KMS-11 (cell line): ENCODE measurements around the gene DSCAML1.
A peak's percentile ranks its signal among the peaks of the same experiment; 100 is the strongest.

ENCODE experiments used
- H2AFZ ChIP-seq: fragments of 200-600 bp; sonication (generic); 2 replicates; pipeline ENCODE4 v1.6.1; 2016; ENCODE audit warnings: antibody characterized with exemption, mixed run types, low read depth
- H3K27ac ChIP-seq: fragments of 200-600 bp; sonication (generic); 2 replicates; pipeline ENCODE4 v1.6.1; 2016; ENCODE audit warnings: mild to moderate bottlenecking, mixed run types
- H3K27me3 ChIP-seq: fragments of 200-600 bp; sonication (generic); 2 replicates; pipeline ENCODE4 v1.6.1; 2017; ENCODE audit warnings: mild to moderate bottlenecking, low read depth, mixed run types, moderate library complexity; ENCODE audit not compliant: insufficient read depth
- H3K36me3 ChIP-seq: fragments of 200-600 bp; sonication (generic); 2 replicates; pipeline ENCODE4 v1.6.1; 2017; ENCODE audit warnings: mild to moderate bottlenecking, mixed run types; ENCODE audit not compliant: insufficient read depth
- H3K4me1 ChIP-seq: fragments of 200-600 bp; sonication (generic); 2 replicates; pipeline ENCODE4 v1.6.1; 2016; ENCODE audit warnings: mild to moderate bottlenecking, low read depth, mixed run types; ENCODE audit not compliant: poor library complexity, severe bottlenecking
- H3K4me2 ChIP-seq: fragments of 200-600 bp; sonication (generic); 2 replicates; pipeline ENCODE4 v1.7.0; 2016; ENCODE audit warnings: mild to moderate bottlenecking, mixed run types
- H3K4me3 ChIP-seq: fragments of 200-600 bp; sonication (generic); IDR thresholded peaks from 2 replicates; pipeline ENCODE4 v1.6.1; 2017; ENCODE audit warnings: low read depth, low read length, mixed read lengths; ENCODE audit not compliant: insufficient read depth
- H3K79me2 ChIP-seq: fragments of 200-600 bp; sonication (generic); 2 replicates; pipeline ENCODE4 v1.6.1; 2016; ENCODE audit warnings: low read depth, mixed run types; ENCODE audit not compliant: insufficient read depth
- H3K9ac ChIP-seq: fragments of 200-600 bp; sonication (generic); 2 replicates; pipeline ENCODE4 v1.6.1; 2016; ENCODE audit warnings: mild to moderate bottlenecking, mixed run types
- H4K20me1 ChIP-seq: fragments of 200-600 bp; sonication (generic); 2 replicates; pipeline ENCODE4 v1.6.1; 2016; ENCODE audit warnings: mild to moderate bottlenecking, mixed run types; ENCODE audit not compliant: insufficient read depth
- TF ChIP-seq, protein P1 (sequence below): fragments of 200-600 bp; sonication (generic); conservative IDR thresholded peaks from 2 replicates; pipeline ENCODE4 v1.6.1; 2017; ENCODE audit warnings: low read depth, mild to moderate bottlenecking, antibody characterized with exemption, low read length, moderate library complexity, mixed read lengths

DSCAML1 gene

DNA sequence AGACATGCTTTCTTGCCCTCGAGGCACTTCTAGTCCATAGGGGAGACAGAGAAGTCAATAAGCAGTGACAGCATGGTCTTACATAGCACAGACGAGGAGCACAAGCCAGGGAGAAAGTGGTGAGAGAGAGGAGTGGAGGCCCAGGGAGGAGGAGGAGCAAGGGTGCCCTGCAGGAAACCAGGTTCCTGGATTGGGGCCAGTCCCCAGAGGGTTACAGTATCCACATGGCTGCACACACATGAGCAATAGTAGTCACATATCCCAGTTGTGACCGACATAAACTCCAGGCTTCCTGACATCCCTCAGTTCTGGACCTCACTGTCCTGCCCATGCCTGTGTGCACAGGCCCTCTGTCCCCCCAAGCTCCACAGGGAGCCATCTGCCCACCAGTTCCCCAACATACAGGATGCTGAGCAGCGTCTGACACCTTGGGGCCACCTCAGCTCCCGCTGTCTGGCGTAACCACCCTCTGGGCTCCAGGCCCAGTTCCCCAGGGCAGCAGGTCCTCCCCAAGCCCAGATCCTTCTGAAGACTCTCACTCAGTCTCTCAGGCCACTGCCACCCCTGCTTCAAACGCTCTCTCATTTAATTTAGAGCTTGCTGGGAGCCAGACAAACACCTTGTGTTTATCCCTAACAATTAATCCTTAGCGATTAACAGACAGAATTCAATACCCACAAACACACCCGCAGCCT lies 53.7 kb downstream of the DSCAML1 start:
- no peaks in the 10 kb centered on the region for H4K20me1 ChIP-seq
- no peaks in the 10 kb centered on the region for H3K79me2 ChIP-seq
- H3K27me3 ChIP-seq: no peaks in the 10 kb centered on the region
- H3K27ac ChIP-seq: no peak overlapping the region
- H2AFZ ChIP-seq: no peak overlapping the region
- no peak overlapping the region for H3K4me2 ChIP-seq
- H3K9ac ChIP-seq: no peak overlapping the region
- H3K4me3 ChIP-seq: no peak overlapping the region
- H3K36me3 ChIP-seq: no peaks in the 10 kb centered on the region
- TF ChIP-seq, protein P1, sequence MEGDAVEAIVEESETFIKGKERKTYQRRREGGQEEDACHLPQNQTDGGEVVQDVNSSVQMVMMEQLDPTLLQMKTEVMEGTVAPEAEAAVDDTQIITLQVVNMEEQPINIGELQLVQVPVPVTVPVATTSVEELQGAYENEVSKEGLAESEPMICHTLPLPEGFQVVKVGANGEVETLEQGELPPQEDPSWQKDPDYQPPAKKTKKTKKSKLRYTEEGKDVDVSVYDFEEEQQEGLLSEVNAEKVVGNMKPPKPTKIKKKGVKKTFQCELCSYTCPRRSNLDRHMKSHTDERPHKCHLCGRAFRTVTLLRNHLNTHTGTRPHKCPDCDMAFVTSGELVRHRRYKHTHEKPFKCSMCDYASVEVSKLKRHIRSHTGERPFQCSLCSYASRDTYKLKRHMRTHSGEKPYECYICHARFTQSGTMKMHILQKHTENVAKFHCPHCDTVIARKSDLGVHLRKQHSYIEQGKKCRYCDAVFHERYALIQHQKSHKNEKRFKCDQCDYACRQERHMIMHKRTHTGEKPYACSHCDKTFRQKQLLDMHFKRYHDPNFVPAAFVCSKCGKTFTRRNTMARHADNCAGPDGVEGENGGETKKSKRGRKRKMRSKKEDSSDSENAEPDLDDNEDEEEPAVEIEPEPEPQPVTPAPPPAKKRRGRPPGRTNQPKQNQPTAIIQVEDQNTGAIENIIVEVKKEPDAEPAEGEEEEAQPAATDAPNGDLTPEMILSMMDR: no peak
- peaks cover 17% of the 10 kb centered on the region for H3K4me1 ChIP-seq

DNA sequence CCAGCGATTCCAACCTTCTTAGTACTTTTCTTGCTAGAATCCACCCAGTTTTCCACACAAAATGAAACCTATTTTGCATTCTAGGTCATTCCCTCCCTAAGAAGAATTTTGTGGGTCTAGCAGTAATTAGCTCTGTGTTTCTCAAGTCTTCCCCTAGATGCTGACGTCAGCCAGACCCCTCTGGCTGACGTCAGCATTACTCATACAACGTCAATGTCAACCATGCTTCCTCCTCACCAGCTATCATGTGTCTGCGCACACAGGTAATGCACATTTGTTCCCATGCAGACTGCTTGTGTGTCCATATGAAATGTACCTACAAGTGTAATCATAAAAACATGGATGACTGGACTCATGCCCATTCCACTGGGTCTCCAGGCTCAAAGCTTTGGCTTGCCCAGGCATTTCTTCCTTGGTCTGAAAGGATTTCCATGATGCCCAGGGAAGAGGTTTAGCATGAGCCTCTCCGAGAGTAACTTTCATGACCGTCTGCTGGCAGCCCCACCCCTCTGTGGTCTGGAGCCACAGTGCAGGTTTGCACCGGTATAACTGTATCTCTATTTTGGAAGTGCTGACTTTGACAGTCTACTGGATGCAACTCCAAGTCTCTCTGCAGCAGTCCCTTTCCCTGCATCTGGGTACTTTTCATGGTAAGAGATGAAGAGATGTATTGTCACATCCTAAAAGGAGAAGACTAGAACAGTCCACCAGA lies 58.6 kb downstream of the DSCAML1 start:
- Histone ChIP-seq H3K4me1 (peaks cover 62% of the 10 kb centered on the region), H3K9ac (peak overlapping the region; percentile 35; the same call in 1 of the 2 replicates), H2AFZ (peak overlapping the region; percentile 34), H3K27ac (peak overlapping the region; percentile 53; the same call in 1 of the 2 replicates), H3K27me3 (no peaks in the 10 kb centered on the region), H3K4me3 (no peak overlapping the region), H3K4me2 (peak overlapping the region; percentile 70), H3K79me2 (no peaks in the 10 kb centered on the region), H4K20me1 (no peaks in the 10 kb centered on the region), H3K36me3 (no peaks in the 10 kb centered on the region)
- TF ChIP-seq, protein P1: no peak

DNA sequence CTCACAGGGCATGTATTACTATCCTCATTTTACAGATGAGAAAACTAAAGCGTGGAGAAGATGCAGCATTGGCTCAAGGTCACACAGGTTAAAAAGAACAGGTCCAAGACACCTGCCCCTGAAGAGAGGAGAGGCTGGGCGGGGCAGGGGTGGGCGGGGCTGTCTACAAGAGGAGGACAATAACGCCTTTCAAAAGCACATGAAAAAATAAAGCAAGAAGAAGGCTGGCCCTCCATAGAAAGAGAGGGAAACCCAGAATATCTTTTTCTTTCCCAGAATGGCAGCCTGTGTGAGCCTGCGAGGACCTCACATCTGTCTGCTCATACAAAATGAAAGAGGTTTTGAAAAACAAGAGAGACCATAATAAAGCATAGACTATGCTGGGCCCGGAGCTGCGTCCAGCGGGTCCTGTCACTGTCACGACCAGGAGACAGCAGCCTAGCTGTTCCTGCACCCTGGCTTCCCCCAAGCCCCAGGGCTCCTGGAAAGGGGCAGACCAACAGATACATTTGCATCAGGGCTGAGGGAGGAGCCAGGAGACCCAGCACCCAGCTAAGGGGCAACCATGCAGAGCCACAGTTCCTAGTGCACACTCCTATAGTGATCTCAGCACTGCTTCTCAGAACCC lies 61.6 kb downstream of the DSCAML1 start:
- H3K27me3 ChIP-seq: no peaks in the 10 kb centered on the region
- no peak overlapping the region for H3K27ac ChIP-seq
- H3K4me2 ChIP-seq: no peak overlapping the region
- H3K9ac ChIP-seq: no peak overlapping the region
- H3K79me2 ChIP-seq: no peaks in the 10 kb centered on the region
- no peaks in the 10 kb centered on the region for H4K20me1 ChIP-seq
- no peak overlapping the region for H3K4me3 ChIP-seq
- TF ChIP-seq, protein P1: no peak
- H3K36me3 ChIP-seq: no peaks in the 10 kb centered on the region
- H3K4me1 ChIP-seq: peaks cover 91% of the 10 kb centered on the region
- no peak overlapping the region for H2AFZ ChIP-seq

DNA sequence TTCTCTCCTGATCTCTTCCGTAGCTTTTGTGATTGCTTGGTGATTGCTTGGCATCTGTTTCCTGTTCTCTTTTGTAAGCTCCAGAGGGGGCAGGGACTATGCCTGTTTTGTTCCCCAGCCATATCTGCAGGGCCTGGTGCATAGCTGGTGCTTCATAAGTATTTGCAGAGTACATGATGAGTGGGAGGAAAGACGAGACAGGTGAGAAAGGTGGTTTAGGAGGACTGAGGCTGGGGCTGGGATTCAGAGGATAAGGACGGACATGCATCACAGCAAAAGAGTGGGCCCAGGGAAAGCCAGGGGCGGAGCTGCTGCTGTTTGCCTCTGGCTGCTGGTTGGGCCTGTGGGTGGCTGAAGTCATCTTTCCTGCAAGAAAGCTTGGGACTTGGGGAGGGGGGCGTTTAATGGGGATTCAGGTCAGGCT lies 62.4 kb downstream of the DSCAML1 start:
- no peaks in the 10 kb centered on the region for H4K20me1 ChIP-seq
- H3K27ac ChIP-seq: no peak overlapping the region
- TF ChIP-seq, protein P1: no peak
- H2AFZ ChIP-seq: no peak overlapping the region
- H3K79me2 ChIP-seq: no peaks in the 10 kb centered on the region
- H3K4me3 ChIP-seq: no peak overlapping the region
- peaks cover 92% of the 10 kb centered on the region for H3K4me1 ChIP-seq
- no peak overlapping the region for H3K9ac ChIP-seq
- H3K27me3 ChIP-seq: no peaks in the 10 kb centered on the region
- no peaks in the 10 kb centered on the region for H3K36me3 ChIP-seq
- peak overlapping the region; percentile 10; the same call in 1 of the 2 replicates for H3K4me2 ChIP-seq
